Muscle of back (tissue), 10 donors: Measurements from ENCODE around the gene PLA2G4C. TPM values are rescaled to one million over a fixed set of nuclear protein-coding genes. Genes with fewer than 3 reads are reported as not detected.

ENCODE experiments used
- polyA plus RNA-seq, 10 donors: library from polyadenylated mRNA; unstranded; fragments of 120-200 nt; gene quantifications; one replicate each; pipeline ENCODE4 v1.2.1, GENCODE V29; 2013; ENCODE audit not compliant: insufficient read length in 10 of 10

PLA2G4C gene
- polyA plus RNA-seq, 10 donors: 14.4 to 71.0 (median 42.1) TPM

Other genes starting within 250 kb of the PLA2G4C start
- under 1 TPM in 1 of 10 donors, not detected in 9; 0.12 TPM for gene SULT2A1, start 224.5 kb downstream of the PLA2G4C start, polyA plus RNA-seq
- not detected for gene BSPH1, start 118.6 kb downstream of the PLA2G4C start, polyA plus RNA-seq
- gene ELSPBP1, start 116.2 kb downstream of the PLA2G4C start, polyA plus RNA-seq: not detected
- not detected for gene CABP5, start 66.7 kb downstream of the PLA2G4C start, polyA plus RNA-seq
- 10 to 100 TPM; 19.7 to 38.1 (median 24.5) TPM for gene LIG1, start 59.5 kb upstream of the PLA2G4C start, polyA plus RNA-seq
- 1 to 10 TPM; 3.8 to 8.1 (median 5.2) TPM for gene ZSWIM9, start 59.9 kb upstream of the PLA2G4C start, polyA plus RNA-seq
- gene CARD8, start 145.1 kb upstream of the PLA2G4C start, polyA plus RNA-seq: 10 to 100 TPM; 29.1 to 62.3 (median 39.7) TPM
- 1 to 10 TPM; 2.0 to 4.7 (median 2.5) TPM for gene ZNF114, start 159.3 kb upstream of the PLA2G4C start, polyA plus RNA-seq
- 100 to 1,000 TPM; 123 to 174 (median 150) TPM for gene EMP3, start 214.7 kb upstream of the PLA2G4C start, polyA plus RNA-seq